ENCODE measurements around the gene ABHD17B.
A peak's percentile ranks its signal among the peaks of the same experiment; 100 is the strongest.
"Not testable (repeated sequence)": the region's sequence is repeated elsewhere in the genome, so short reads cannot be mapped to it uniquely, and the experiment has no call there.

The ABHD17B gene

DNA sequence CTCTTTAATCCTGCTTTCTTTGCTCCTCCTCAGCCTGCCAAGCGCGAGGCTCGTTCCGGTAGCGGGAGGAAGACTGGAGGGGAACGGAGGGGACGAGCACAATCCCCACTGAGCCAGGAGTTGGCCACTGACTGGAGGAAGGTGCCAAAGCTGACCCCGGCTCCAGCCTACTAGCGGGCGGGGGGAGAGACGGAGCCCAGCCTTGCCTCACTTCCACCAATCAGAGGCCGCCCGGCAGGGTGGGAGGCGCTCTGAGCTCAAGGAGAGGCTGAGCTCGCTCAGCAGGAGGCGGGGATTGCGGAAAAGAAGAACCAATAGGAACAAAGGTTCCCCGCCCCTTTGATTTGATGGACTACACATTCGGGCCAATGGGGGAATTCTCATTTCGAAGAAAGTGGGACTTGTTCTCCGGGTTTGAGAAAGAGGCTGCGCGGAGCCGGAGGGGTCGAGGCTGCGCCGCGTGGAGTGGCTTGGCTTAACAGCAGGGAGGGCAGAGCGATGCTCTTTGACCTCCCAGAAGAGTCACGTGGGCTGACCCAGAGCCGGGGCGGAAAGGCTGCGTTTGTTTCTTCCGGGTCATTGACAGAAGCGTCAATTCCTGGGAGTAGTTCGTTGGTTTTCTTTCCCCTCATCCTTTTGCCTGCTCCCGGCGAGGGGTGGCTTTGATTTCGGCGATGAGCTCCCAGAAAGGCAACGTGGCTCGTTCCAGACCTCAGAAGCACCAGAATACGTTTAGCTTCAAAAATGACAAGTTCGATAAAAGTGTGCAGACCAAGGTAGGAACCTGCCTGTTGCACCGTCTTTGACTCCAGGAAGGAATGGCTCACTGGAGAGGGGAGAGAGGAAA lies at the start of gene ABHD17B, which contains the start of gene C9orf85:
Gene ABHD17B, minus strand, starts transcription at position 133 of the 847 bp plus-strand sequence. CDS start 36,113 bp downstream, outside the sequence.
Gene C9orf85, plus strand, starts transcription at position 579 of the 847 bp plus-strand sequence. Its CDS starts 96 bp downstream, at position 675.
- DNase-seq: peak; percentile 75 to 100 (median 99)

DNA sequence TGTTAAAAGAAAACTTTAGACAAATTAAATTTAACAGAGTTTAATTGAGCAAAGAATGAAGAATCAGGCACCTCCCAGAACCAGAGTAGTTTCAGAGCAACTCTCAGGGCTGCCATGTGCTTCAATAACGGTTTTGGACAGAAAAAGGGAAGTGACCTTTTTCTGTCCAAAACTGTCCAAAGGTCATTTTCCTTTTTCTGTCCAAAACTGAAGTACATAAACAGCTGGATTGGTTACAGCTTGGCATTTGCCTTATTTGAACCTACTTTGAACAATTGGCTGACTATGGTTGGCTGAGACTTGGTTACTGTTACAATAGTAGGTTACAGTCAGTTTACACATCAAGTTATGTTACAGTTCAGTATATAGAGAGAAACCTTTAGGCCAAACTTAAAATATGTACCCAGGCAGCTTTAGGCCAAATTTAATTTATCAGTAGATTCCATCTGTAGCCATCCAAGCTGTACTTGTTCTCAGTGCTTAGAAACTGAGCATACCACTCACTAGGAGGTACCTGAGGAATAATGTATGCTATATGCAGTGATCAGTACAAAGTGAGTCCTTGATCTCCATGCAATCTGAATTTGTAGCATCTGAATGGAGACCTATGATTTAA lies 44.4 kb upstream of the ABHD17B start:
- no peak for DNase-seq

DNA sequence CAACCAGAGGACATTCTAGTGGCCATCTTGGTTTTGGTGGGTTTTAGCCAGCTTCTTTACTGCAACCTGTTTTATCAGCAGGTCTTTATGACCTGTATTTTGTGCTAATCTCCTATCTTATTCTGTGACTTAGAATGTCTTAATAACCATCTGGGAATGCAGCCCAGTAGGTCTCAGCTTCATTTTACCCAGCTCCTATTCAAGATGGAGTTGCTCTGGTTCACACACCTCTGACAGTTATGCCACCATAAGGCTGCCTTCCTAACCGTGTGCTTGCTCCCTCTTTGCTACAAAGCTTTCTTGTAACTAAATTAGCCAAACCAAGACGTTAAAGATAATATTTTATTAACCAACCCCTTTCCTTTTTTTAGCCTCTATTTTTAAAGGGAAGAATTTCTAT lies 43.7 kb upstream of the ABHD17B start:
- not testable (repeated sequence) for DNase-seq

DNA sequence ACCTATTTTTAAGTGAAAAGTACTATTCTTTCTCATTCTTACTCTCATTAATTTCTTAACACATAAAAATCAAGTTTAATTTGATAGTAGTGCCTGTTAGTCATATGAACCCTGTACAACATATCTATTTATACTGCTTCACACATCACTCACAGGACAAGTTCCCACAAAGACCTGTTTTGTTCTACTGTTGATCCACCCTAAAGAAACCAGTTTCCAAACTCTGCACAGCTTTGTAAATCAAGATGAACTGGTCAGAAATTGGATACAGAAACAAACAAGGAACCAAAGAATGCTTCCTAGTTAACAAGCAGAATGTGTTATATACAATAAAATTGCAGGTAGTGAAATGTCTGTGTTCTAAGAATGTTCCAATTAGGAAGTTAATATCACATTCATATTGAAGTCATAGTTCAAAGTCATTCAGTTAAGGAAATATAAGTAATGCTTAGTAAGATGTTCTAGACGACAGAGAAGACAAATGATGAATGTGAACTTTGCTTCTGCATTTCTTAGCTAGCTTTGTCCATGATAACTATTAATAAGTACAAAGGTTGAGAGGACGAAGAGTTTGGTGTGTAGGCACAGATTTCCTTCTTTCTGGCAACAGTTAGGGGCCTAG lies 33.9 kb upstream of the ABHD17B start:
- no peak for DNase-seq

DNA sequence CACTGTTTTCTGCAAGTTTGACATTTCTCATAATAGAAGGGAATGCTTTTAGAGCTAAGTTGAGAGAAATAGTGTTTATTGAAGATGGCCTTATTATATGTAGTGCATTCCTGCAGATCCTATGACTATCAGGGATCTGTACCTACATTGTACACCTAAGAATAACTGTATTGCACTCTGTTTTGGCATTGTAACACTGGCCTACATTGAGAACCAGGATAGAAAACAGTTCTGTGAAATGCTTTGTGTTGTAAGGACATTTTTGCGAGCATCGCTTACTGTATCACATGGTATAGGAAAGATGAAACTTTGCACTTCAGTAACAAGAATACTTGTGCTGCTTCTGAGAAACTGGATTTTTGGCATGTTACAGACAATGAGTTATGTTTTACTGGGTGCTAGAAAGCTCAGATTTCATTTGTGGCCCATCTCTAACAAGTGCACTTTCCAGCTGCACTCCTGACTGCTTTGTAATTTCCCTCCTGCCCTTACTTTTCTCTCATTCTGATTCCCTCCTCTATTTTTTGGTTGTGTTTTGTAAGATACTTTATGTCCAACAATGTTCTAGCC lies 31.1 kb upstream of the ABHD17B start:
- no peak for DNase-seq

DNA sequence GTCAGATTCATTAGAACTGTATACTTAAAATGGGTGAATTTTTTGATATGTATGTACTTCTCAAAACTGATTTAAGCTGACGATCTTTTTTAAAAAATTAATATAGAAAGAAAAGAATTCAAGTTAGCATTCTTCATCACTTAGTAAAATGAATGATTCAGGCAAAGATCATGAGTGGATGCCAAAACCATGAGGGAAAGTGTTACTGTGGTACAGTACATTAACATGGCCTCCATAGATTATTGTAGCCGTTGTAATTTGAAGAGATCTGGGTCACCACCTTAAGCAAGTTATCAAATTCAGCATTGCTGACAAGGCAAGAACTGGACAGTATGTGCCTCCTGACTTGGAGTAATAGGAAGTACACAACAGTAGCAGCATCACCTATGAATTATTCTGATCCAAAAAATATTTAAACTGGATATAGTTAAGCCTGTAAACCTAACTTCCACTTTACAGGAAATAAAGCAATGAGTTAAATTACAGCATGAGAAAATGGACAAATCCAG lies 30.1 kb upstream of the ABHD17B start:
- no peak for DNase-seq

DNA sequence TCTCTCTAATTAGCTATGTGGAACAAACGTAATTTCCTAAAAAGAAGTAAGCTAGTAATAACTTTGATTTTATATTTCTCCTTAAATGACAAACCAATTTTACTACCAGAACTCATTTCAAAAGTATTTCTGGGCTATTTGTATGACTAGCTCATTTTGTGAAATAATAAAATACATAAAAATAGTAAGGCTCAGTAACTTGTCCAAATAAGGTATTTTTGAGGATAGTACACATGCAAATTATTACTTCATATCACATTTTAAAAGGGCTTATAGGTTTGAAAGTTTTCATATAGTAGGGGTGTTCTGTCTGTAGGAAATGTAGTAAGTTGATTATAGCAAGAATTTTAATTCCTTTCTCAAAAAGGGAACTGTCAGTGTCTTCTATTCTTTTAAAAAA lies 26.9 kb upstream of the ABHD17B start:
- DNase-seq: no peak

DNA sequence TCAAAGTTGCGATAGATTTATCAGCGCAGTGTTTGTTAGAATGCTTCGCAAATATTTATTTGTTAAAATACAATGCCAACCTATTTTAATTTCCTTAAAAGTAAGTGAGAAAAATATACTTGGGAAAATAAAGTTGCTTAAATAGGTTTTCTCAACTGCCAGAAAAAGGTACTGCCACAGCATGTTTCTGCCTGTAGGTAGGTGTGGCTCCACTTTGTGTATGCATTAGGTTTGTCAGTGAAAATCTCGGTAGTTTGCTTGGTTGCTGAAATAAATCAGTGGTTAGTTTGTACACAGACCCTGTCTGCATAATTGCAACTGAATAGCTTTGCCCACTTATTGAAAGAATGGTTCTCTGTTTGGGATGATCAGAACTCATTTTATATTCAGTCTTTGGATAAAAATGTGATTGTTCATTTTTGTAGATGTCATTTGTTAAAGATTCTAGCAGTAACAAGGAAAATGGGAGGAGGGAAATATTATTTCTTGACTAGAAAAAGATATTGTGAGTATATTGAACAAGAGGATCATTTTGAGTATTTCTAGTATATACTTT lies 26.2 kb upstream of the ABHD17B start:
- DNase-seq: peak in 7 of 56 donors; percentile 3 to 23 (median 11)

DNA sequence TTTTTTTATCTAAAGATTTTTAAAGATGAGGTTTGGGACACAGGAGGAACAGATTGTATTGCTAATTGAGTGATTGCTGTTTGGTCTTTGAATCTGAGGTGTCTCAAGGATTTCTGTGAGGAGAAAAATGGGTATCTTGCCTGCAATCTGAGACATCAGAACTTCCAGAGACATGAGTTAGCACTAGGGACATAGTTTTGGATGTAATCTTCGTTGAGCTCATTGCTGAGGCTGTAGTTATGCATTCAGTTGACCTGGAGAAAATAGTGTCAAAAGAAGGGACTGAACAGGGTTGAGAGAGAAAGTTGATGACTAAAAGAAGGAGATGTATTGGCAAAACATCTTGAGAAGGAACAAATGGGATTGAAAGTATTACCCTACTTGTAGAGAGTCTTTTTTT lies 25.1 kb upstream of the ABHD17B start:
- no peak for DNase-seq

DNA sequence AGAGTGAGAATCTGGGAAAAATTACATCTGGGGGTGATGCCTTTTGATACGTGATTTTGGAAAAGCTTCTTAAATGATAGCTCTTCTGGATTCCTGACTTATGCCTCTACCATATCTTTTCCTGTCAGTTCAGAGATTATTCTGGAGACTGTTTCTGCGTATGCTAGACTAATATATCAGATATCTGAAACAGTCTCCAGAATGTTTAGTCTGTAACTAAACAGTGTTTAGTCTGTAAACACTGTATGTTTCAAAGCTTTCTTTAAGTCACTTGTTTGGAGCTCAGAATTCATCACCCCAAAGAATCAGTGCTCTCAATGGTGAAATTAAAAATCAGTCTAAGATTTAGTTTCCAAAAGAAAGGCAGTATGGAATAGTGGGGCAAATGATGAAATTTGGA lies 20.2 kb upstream of the ABHD17B start:
- no peak for DNase-seq

DNA sequence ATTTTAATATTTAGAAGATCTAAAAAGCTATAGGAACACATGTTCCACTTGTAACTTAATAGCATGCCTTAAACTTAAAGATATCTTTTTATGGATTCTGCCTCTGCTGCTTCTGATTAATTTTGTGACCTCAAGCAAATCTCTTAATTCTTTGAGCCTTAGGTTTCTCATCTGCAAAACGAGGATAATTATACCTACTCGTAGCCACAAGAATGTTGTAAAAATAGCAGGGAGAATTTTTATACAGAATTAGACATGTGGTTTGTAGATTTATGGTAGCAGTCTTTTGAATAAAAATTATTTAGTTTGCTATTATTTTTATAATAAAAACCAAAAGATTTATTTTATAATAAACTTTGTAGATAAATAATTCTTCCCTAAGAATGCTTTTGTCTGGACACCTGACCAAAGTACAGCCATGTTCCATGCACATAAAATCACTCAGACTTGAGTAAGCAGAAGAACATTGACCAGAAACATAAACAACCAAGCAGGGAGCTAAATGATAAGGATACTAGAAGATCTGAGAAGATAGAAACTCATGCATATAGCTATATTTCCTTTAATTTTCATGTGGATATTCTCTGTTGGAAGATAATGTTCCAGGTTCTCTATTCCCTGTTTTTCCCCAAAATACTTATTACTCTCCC lies 18.9 kb upstream of the ABHD17B start:
- no peak for DNase-seq

DNA sequence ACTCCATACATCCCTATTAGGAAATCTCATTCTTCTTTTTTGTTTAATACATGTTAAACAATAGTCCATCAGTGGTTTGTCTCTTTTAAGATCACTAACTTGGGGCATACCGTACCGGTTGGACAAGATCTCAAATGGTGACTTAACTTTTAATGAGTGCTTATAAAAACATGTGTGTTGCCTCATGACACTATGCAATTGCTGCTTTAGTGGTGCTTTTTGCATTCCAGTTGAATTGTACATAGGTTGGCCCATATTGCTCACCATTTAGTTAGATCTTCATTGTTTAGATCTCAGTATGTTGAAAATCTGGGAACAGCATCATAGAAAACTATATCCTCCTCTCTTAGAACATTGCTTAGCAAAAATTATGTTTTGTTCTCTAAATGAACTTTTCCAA lies 18.2 kb upstream of the ABHD17B start:
- DNase-seq: no peak

DNA sequence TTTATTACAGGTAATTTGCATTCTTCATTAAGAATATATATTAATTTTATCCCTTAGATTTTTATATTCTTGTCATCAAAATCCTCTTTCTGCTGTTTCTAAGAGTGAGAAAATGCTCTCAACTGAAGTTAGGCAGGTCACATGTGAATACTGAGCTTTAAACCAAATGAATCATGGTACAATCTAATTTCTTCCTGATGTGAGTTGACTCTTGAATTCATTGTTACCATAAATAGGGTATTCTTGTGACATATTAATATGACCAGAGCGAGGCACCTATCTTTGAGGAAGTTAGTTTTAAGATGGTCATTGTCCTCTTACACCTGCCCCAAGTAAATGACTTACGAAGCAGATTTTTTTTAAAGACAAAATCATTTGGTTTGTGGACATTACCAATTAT lies 17.8 kb upstream of the ABHD17B start:
- no peak for DNase-seq

DNA sequence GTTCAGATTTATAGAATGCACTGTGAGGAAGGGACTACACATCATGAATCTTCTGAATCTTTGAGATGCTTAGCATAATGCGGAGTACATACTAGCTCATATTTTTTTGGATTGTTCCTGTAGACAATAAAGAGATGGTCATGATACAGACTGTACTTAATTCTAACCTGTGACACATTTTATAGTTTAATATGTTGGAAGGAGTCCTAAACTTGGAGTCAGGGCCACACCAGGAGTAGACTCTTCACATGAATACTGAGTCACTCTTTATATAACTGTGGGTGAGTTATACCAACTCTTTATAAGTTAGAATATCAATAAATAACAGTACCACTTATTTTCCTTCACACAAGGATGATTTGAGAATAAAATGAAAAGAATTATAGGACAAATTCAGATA lies 17.4 kb upstream of the ABHD17B start:
- no peak for DNase-seq

DNA sequence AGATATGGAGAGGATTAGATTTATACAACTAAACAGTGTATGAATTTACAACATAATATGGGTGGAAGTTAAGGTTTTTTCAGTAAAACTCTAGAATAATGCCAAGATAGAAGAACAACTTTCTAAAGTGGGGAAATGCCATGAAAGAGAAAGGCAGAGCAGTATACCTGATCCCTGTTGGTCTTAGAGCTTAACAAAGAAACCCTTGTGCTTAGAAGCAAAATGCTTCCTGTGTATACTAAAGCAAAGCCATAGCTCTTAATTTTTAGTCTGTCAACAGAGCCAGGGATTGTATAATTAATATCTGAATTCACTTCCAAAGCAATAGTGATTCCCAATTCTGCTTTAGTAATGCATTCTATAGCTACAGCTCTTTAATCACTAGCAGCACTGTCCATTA lies 14.8 kb upstream of the ABHD17B start:
- DNase-seq: no peak

DNA sequence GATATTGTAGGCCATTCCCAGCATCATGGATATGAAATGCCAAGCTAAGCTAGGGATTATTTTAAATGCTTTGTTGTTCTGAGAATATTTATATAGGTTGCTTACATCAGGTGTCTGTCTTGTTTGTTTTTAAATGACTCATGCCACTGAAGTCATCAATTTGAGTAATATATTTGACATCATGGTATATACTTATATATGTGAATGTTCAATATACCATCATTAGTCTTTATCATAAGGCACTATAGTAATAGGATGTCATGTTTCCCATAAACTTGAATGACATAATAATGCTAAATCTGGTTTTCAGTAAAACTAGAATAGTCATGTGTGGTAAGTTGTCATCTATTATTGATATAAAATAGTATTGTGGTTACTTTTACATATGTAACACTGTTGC lies 13.6 kb upstream of the ABHD17B start:
- DNase-seq: no peak

DNA sequence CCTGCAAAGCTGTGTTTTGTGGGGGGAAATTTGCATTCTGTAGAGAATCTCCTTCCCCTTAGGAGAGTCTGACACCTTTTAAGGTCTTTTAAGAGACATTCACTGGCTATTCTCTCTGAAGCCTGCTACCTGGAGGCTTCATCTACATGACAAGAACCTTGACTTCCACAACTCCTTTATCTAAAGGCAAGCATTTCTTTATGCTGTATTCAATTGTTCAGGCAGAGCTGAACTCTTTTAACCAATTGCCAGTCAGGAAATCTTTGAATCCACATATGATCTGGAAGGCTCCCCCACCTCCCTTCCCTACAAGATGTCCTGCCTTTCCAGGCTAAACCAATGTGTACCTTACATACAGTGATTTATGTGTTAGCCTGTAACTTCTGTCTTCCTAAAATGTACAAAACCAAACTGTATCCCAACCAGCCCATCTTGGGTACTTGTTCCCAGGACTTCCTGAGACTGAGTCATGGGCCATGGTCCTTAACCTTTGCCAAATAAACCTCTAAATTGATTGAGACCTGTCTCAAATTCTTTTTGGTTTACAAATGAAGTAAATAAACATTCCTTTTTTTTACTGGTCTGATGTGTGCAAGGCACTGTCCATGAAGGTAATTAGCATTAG lies 10.3 kb upstream of the ABHD17B start:
- DNase-seq: no peak

DNA sequence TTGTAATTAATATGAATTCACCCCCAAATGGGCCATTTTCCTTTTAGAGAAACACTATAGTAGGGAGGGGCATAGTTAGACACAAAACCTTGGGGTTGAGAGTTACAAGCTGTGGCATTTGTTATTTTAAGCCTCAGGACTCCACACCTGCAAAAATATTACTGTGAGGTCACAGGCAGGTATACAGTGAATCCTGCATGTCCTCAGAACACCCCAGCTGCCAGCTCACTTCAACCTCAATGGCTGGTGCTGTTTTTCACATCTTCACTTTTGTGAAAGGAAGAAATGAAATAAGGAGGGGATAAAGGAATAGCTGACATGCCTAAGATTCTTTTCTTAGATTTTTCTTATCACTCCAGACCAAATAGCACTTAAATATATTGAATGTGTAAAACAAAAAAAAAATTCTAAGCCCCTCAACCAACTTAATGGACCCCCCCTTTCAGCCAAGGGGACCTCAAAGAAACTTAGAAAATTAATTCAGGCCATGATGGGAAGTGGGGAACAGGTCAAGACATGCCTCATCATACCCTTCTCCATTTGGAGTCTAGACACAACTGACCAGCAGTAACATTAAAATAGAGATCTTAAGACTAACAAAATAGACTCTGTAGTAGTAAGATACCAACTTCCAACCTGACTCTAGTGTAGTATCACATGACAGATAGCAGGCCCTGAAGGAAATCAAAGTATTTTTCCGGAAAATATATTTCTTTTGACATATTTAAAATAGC lies 9.6 kb upstream of the ABHD17B start:
- DNase-seq: no peak

DNA sequence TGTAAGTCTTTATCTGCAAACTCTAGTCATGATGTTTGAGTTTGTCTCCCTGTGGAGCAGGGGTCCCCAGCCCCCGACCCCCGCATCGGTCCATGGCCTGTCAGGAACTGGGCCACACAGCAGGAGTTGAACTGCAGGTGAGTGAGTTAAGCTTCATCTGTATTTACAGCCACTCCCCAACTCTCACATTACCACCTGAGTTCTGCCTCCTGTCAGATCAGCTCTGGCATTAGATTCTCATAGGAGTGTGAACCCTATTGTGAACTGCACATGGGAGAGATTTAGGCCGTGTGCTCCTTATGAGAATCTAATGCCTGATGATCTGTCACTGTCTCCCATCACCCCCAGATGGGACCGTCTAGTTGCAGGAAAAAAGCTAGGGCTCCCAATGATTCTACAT lies 7.4 kb upstream of the ABHD17B start:
- no peak for DNase-seq
